IPS-20b (cell line): ENCODE results near the gene C22orf31.
"Not testable (repeated sequence)": the region's sequence is repeated elsewhere in the genome, so short reads cannot be mapped to it uniquely, and the experiment has no call there.

Experiments
- H3K27ac ChIP-seq: one replicate; pipeline ENCODE4 v1.5.1; 2013; ENCODE audit warnings: low read length
- H3K27me3 ChIP-seq: 2 replicates; pipeline ENCODE4 v1.6.1; 2013; ENCODE audit warnings: mild to moderate bottlenecking, low read length, inconsistent platforms; ENCODE audit not compliant: insufficient read depth
- H3K36me3 ChIP-seq: 2 replicates; pipeline ENCODE4 v1.6.1; 2013; ENCODE audit warnings: low read depth, mild to moderate bottlenecking, inconsistent platforms, low read length, moderate library complexity; ENCODE audit not compliant: insufficient read depth
- H3K4me1 ChIP-seq: 2 replicates; pipeline ENCODE4 v1.6.1; 2013; ENCODE audit warnings: mild to moderate bottlenecking, control low read depth, inconsistent platforms, low read length, moderate library complexity; ENCODE audit not compliant: insufficient read depth
- H3K4me3 ChIP-seq: 2 replicates; pipeline ENCODE4 v1.5.1; 2013; ENCODE audit warnings: mild to moderate bottlenecking, low read length, inconsistent platforms
- H3K9ac ChIP-seq: 2 replicates; pipeline ENCODE4 v1.6.1; 2013; ENCODE audit warnings: low read depth, mild to moderate bottlenecking, inconsistent platforms, low read length, moderate library complexity
- H3K9me3 ChIP-seq: 2 replicates; pipeline ENCODE4 v1.6.1; 2013; ENCODE audit warnings: mild to moderate bottlenecking, low read depth, low read length, inconsistent platforms; ENCODE audit not compliant: insufficient read depth

The C22orf31 gene

DNA sequence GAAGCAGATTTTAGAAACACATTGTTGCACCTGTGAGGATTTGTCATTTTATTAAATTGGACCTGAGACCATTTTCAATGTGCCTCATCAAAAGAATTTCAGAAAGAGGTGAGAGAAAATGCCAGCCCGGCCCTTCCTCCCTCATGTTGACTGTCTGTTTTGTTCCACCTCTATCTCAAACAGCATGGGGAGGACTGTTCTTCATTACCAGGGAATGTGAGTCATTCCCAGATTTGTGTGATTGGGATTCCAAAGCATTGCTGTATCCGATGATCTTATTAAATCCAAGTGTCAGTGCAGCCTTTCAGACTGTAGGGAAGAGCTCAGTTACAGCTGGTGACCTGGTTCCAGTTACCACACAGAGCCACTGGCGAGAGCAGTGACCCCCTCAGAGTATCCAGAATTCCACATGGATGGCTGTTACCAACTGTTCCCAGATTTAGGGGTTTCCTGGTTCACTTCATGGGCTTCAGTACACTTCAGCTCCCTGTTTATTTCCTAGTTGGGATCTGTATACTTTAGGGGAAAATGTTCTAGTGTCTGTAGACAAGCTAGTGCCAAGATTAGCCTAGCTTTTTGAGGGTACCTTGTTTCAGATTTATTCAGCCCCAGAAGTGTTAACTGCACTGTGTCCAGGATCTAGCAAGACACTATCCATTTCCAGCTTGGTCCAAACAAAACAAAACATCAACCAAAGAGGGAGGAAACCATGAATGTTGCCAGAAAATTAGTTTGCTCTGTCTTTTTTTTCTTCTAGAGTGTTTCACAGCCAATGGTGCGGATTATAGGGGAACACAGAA lies 32.1 kb upstream of the C22orf31 start:
- Histone ChIP-seq H3K4me3 (no peak overlapping the region), H3K27ac (no peak overlapping the region)

DNA sequence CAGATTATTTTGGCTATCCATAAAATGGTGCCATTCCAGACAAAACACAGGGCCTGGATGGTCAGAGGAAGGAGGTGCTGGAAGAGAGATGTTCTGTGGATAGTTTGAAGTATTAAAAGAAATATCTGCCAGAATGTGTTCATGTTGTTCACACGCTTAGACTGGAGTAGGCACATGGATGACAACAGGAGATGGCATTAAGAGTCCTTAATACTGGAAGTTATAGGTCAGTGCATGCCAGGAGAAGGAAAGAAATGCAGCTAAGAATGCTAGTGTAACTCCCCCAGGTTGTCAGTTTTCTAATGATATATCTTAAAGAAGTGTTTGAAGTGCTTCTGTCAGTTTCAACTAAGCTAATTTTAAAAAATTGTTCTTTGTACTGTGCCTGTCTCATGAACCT lies 31.4 kb upstream of the C22orf31 start:
- no peak overlapping the region for H3K9ac ChIP-seq
- no peaks in the 10 kb centered on the region for H3K36me3 ChIP-seq
- no peak overlapping the region for H3K4me3 ChIP-seq
- H3K27ac ChIP-seq = no peak overlapping the region
- H3K27me3 ChIP-seq = no peaks in the 10 kb centered on the region
- H3K4me1 ChIP-seq = peaks cover 10% of the 10 kb centered on the region
- H3K9me3 ChIP-seq = no peaks in the 10 kb centered on the region

More for the DNA sequence above, 32.1 kb upstream of the C22orf31 start:
- H3K27me3 ChIP-seq = no peaks in the 10 kb centered on the region
- H3K9ac ChIP-seq = no peak overlapping the region
- peaks cover 13% of the 10 kb centered on the region for H3K4me1 ChIP-seq
- H3K9me3 ChIP-seq = no peaks in the 10 kb centered on the region
- H3K36me3 ChIP-seq = no peaks in the 10 kb centered on the region

DNA sequence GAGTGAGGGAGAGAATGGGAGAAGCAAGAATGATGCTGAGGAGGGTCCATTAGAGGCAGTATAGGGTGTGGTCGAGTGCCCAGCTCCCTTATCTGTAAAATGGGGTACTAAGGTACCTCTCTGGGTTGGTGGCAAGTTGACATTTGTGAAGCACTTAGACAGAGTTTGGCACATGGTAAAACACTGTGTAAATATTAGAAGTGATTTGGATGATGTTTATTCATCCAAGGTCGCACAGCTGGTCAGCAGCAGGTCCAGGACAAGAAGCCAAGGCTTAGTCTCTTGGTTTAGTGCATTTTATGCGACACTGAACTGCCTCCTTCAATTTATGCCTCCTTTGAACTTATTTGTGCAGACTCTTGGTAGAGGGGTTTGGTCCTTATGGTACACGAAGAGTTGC lies 30.6 kb upstream of the C22orf31 start:
- no peaks in the 10 kb centered on the region for H3K27me3 ChIP-seq

DNA sequence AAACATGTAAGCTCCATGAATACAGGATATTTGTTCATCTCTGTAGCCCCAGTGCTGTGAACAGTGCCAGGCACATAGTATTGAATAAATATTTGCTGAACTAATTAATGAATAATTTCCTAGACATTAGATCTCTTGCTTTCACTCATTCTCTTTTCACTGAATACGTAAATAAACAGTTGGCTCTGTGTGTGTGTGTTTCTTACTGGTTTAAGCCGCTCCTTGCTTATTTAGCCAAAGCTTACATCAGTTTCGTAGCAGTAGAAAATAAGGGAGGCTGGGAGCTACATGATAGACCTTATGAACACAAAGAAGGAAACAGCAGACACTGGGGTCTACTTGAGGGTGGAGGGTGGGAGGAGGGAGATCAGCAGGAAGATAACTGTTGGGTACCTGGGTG lies 28.4 kb upstream of the C22orf31 start:
- Histone ChIP-seq H3K27me3 (no peaks in the 10 kb centered on the region), H3K36me3 (no peaks in the 10 kb centered on the region), H3K9me3 (no peaks in the 10 kb centered on the region), H3K27ac (no peak overlapping the region), H3K4me3 (no peak overlapping the region), H3K4me1 (no peaks in the 10 kb centered on the region), H3K9ac (no peak overlapping the region)

More for the DNA sequence above, 30.6 kb upstream of the C22orf31 start:
- Histone ChIP-seq H3K36me3 (no peaks in the 10 kb centered on the region), H3K9ac (no peak overlapping the region), H3K27ac (no peak overlapping the region), H3K9me3 (no peaks in the 10 kb centered on the region), H3K4me3 (no peak overlapping the region), H3K4me1 (peaks cover 9% of the 10 kb centered on the region)

DNA sequence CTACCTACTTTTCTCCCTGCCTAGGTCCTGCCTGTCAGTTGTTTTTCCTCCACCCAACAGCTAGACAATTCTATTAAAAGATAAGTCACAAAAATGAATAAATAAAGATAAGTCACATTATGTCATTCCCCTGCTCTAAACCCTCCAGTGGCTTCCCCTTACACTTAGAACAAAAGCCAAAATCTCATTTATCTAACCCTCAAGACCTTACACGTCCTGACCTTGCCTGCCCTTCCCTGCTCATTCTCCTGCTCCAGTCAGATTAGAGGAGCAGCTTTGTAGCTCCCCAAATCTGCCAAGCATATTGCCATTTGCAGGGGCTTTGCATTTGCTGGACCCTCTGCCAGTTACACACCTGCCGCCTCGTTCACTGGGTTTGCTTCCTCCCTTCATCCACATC lies 27.9 kb upstream of the C22orf31 start:
- Histone ChIP-seq H3K4me1 (no peaks in the 10 kb centered on the region), H3K9ac (no peak overlapping the region), H3K27me3 (no peaks in the 10 kb centered on the region), H3K4me3 (no peak overlapping the region), H3K27ac (no peak overlapping the region), H3K36me3 (no peaks in the 10 kb centered on the region), H3K9me3 (no peaks in the 10 kb centered on the region)

GRCh38 chr22:29088809-29089208 lies 27.2 kb upstream of the C22orf31 start:
- H3K9ac ChIP-seq = no peak overlapping the region
- no peaks in the 10 kb centered on the region for H3K36me3 ChIP-seq
- no peaks in the 10 kb centered on the region for H3K27me3 ChIP-seq
- H3K9me3 ChIP-seq = no peaks in the 10 kb centered on the region
- H3K27ac ChIP-seq = no peak overlapping the region
- peaks cover 3% of the 10 kb centered on the region; the same call in 1 of the 2 replicates for H3K4me1 ChIP-seq
- no peak overlapping the region for H3K4me3 ChIP-seq

DNA sequence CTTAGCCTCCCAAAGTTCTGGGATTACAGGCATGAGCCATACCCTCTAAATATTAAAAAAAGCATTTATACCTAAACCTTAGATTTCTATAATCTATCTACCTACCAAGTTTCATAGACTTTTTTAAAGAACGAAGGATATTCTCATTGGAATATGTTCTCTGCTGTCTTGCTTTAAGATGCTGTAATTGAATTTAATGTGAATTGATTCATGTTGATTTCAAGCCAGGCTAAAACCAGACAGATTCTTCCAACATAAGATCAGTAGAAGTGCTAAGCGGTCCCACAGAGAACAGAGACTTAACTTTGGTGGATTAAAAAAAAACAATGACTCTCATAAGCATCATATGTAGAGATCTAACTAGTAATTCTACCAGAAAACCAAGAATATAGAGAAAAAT lies 25.4 kb upstream of the C22orf31 start:
- Histone ChIP-seq H3K36me3 (no peaks in the 10 kb centered on the region), H3K4me1 (peaks cover 5% of the 10 kb centered on the region; the same call in 1 of the 2 replicates), H3K9me3 (no peaks in the 10 kb centered on the region), H3K27me3 (no peaks in the 10 kb centered on the region), H3K9ac (no peak overlapping the region), H3K4me3 (no peak overlapping the region), H3K27ac (no peak overlapping the region)

- H3K4me3 ChIP-seq = no peak overlapping the region
- peaks cover 5% of the 10 kb centered on the region; the same call in 1 of the 2 replicates for H3K4me1 ChIP-seq
- no peaks in the 10 kb centered on the region for H3K36me3 ChIP-seq
- H3K9ac ChIP-seq = no peak overlapping the region
- H3K9me3 ChIP-seq = no peaks in the 10 kb centered on the region
- no peaks in the 10 kb centered on the region for H3K27me3 ChIP-seq
- no peak overlapping the region for H3K27ac ChIP-seq
Observed at GRCh38 chr22:29083933-29084591, 22.4 kb upstream of the C22orf31 start.

DNA sequence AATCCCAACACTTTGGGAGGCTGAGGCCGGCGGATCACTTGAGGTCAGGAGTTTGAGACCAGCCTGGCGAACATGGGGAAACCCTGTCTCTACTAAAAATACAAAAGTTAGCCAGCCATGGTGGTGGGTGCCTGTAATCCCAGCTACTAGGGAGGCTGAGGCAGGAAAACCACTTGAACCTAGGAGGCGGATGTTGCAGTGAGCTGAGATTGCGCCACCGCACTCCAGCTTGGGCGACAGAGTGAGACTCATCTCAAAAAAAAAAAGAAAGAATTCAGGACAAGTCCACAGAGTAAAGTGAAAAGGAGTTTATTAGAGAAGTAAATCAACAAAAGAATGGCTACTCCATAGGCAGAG lies 21.9 kb upstream of the C22orf31 start:
- not testable (repeated sequence) for H3K9ac ChIP-seq

GRCh38 chr22:29082826-29083545 lies 21.4 kb upstream of the C22orf31 start:
- Histone ChIP-seq H3K4me1 (peaks cover 5% of the 10 kb centered on the region; the same call in 1 of the 2 replicates), H3K27me3 (no peaks in the 10 kb centered on the region), H3K9me3 (no peaks in the 10 kb centered on the region), H3K36me3 (no peaks in the 10 kb centered on the region), H3K27ac (no peak overlapping the region), H3K9ac (no peak overlapping the region), H3K4me3 (no peak overlapping the region)

More for the DNA sequence above, 21.9 kb upstream of the C22orf31 start:
- H3K9me3 ChIP-seq, H3K27me3 ChIP-seq, H3K36me3 ChIP-seq, H3K4me1 ChIP-seq, H3K27ac ChIP-seq, H3K4me3 ChIP-seq: not testable (repeated sequence)

GRCh38 chr22:29081517-29082236 lies 20.0 kb upstream of the C22orf31 start:
- no peaks in the 10 kb centered on the region for H3K36me3 ChIP-seq
- no peak overlapping the region for H3K27ac ChIP-seq
- no peak overlapping the region for H3K9ac ChIP-seq
- no peaks in the 10 kb centered on the region for H3K27me3 ChIP-seq
- peaks cover 5% of the 10 kb centered on the region; the same call in 1 of the 2 replicates for H3K4me1 ChIP-seq
- H3K4me3 ChIP-seq = no peak overlapping the region
- no peaks in the 10 kb centered on the region for H3K9me3 ChIP-seq
